ENCODE data around the gene FTCD.

GRCh38 chr21:46179708-46180078 lies 24.3 kb upstream of the FTCD start:
- TF ChIP-seq POLR2A (IDR thresholded peaks at IDR 0.05) (no peak), CTCF (IDR thresholded peaks at IDR 0.05 in 8 of 11, conservative IDR thresholded peaks at IDR 0.05 in 3 of 11) (no peak), POLR2AphosphoS5 (IDR thresholded peaks at IDR 0.05) (no peak)
